GM19193 (cell line): ENCODE measurements around the gene STC2.

Experiments
- POLR2A ChIP-seq: IDR thresholded peaks from 4 replicates; pipeline ENCODE4 v1.6.1; 2011; ENCODE audit not compliant: insufficient read depth, insufficient read length; ENCODE audit errors: extremely low read depth

Gene STC2

GRCh38 chr5:173307695-173308094 is 20.5 kb downstream of the STC2 start:
- TF ChIP-seq POLR2A: no peak

GRCh38 chr5:173306695-173307094 is 21.5 kb downstream of the STC2 start:
- no peak for TF ChIP-seq POLR2A

GRCh38 chr5:173304591-173304988 is 23.6 kb downstream of the STC2 start:
- no peak for TF ChIP-seq POLR2A

GRCh38 chr5:173303878-173304590 is 24.2 kb downstream of the STC2 start:
- no peak for TF ChIP-seq POLR2A

GRCh38 chr5:173302546-173303155 is 25.6 kb downstream of the STC2 start:
- no peak for TF ChIP-seq POLR2A

GRCh38 chr5:173301695-173302545 is 26.3 kb downstream of the STC2 start:
- no peak for TF ChIP-seq POLR2A

- TF ChIP-seq POLR2A: no peak
Observed at GRCh38 chr5:173300389-173301047, 27.7 kb downstream of the STC2 start.

GRCh38 chr5:173299820-173300219 is 28.4 kb downstream of the STC2 start:
- no peak for TF ChIP-seq POLR2A

- TF ChIP-seq POLR2A: no peak
Observed at GRCh38 chr5:173298213-173298926, 29.8 kb downstream of the STC2 start.

GRCh38 chr5:173297813-173298212 is 30.4 kb downstream of the STC2 start:
- TF ChIP-seq POLR2A: no peak

- TF ChIP-seq POLR2A: no peak
Observed at GRCh38 chr5:173296737-173297676, 31.2 kb downstream of the STC2 start.

- no peak for TF ChIP-seq POLR2A
Observed at GRCh38 chr5:173295796-173296195, 32.4 kb downstream of the STC2 start.

- no peak for TF ChIP-seq POLR2A
Observed at GRCh38 chr5:173294673-173295320, 33.4 kb downstream of the STC2 start.

- TF ChIP-seq POLR2A: no peak
Observed at GRCh38 chr5:173293817-173294672, 34.2 kb downstream of the STC2 start.
